GM19351 (cell line): ENCODE data around the gene DPP10.

Experiments used
- ATAC-seq: cut with Tn5 transposase; IDR thresholded peaks from one replicate; pipeline ENCODE4 v1.9.1; 2021; ENCODE audit warnings: mild to moderate bottlenecking, moderate library complexity; ENCODE audit not compliant: unreplicated experiment

DPP10 gene

GRCh38 chr2:115115135-115115534, 672.7 kb downstream of the DPP10 start:
- ATAC-seq = no peak

GRCh38 chr2:115118306-115118705, 675.9 kb downstream of the DPP10 start:
- ATAC-seq = no peak

DNA sequence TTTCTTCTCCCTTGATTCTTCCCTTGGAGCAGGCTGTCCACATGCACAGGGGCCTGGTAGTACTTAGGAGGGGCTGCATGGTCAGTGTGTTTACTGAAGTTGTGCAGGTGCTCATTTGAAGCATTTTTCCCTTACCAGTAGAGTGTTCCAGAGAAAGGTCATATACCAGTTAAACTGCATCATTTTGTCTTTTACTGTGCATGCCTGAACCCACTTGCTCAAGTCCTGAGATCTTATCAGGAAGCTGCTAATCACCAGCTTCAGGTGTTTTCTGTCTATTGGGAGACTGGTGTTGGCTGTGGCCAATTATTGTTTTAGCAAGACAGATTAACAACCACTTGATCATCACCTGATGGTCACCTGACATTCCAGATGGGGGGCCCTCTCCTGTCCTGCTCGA, 676.6 kb downstream of the DPP10 start:
- no peak for ATAC-seq

- no peak for ATAC-seq
These were observed 680.3 kb downstream of the DPP10 start for GRCh38 chr2:115122701-115123100.

DNA sequence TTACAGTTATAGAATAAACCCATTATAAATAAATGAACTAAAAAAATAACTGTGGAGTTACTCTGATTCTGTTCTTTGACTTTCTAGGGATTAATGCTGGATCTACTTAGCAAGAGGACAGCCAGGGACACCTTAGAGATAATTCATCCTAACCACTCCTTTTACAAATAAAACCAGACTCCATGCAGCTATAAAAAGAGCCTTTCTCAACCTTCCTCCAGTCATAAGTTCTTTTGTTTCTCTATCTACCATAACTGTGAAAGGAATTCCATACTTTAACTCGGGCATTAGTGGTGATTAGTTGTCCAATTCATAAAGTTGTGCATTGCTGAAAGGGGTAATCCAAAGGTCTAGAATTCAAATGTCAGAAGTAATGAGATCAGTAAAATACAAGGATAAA, 682.4 kb downstream of the DPP10 start:
- no peak for ATAC-seq

- no peak for ATAC-seq
These were observed 687.1 kb downstream of the DPP10 start for GRCh38 chr2:115129536-115129935.

DNA sequence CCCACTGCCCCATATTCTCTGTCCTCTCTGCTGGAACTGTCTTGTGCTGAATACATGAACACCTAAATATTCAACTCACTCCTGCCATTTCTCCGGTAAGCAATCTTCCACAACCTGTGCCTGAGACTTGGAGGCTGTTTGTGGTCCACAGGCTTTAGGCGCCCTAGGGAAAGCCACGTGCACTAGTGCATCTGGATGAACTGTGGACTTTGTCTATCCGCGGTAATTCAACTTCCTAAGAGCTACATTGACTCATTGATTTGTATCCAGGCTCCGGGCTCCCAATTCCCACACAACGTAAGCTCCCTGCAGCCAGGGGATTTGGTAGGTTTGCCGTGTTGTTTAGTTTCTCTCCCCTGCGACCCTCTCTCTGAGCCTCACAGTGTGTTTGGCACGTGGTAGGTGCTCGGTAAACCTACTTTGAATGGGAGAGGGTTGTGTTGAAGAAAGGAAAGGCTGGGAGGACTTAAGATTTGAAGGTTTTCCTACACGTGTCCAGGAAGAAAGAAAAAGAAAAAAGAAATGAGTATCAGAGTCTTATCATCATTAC, 718.2 kb downstream of the DPP10 start:
- ATAC-seq = no peak

DNA sequence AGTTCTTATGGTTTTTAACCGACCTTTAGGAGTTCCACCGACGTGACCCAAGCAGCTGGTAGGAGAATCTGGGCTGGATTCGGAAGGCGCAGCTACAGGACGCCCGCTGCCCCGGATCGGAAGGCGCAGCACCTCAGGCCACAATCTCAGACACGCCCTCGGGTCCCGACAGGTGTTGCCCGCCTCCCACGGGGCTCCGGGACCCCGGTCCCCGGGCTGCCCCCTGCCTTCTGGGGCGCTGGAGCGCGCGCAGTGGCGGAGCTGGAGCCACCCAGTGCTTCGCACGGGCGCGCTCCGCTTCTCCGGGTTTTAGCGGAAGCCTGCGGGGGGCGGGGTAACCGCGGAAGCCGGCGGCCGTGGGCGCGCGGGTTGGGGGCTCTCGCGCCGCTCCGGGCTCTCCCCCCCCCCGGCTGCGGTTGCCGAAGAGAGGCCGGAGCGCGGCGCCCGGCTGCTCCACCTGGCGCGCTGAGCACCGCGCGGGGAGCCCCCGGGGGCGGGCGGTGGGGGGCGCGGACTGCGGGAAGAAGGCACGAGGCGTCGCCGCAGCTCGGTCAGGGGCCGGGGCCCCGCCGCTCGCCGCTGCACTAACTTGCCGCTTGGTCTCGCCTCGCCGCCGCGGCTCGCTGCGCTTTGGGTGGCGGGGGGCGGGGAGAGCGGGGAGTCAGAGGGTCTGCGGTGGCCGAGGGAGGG, 718.8 kb downstream of the DPP10 start:
- no peak for ATAC-seq

GRCh38 chr2:115161771-115162493, 719.5 kb downstream of the DPP10 start:
- ATAC-seq = no peak

DNA sequence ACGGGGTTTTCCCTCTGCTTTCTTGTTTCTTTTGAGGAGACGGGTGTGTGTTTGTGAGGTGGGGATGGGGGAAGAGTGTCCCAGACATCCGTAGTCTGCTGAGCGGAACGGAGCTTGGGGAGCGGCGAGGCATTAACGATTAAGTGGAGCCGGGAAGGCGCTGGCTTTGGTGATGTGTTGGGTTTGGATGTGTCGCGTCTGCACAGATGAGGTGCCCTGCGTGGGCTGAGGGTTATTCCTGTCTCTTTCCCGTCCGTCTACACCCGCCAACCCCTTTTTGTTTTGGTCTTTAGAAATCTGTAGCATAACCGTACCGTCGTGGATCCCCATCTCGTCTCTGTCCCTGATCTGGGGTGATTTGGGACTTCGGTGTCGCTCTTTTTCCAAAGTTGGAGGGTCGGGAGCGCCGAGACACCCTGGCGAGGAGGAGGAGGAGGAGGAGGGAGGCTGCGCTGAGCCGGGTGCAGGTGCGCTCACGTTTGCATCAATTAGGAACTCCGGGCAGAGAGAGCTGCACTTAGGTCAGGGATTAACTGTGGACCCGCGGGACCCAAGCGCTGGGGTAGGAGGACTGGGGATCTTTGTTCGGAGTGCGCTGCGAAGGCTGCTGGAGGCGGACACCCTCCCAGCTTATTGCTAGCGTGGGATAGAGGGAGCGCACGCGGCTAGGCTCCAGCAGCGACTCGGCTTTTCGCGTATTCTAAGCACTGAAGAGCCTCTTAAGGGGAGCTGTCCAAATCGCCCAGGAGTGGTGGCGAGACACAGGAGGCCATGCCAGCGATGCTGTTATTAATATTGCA, 720.3 kb downstream of the DPP10 start:
- no peak for ATAC-seq

DNA sequence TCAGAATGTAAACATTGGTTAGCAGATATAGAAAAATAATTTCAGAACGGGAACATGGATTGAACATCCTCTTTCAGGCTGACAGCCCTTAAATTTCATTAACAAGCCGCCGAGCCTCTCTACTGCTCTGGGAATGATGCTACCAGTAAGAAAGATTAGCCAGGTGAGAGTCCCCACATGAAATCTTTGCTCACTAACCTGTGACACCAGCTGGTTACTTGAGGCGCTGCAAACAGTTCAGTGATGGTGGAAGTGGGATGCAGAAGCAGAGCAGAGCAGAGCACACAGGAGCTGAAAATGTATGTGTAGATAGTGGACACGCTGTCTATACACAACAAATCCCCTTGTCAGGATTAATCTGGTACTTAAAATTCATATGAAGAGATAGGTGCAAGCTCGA, 721.1 kb downstream of the DPP10 start:
- no peak for ATAC-seq

DNA sequence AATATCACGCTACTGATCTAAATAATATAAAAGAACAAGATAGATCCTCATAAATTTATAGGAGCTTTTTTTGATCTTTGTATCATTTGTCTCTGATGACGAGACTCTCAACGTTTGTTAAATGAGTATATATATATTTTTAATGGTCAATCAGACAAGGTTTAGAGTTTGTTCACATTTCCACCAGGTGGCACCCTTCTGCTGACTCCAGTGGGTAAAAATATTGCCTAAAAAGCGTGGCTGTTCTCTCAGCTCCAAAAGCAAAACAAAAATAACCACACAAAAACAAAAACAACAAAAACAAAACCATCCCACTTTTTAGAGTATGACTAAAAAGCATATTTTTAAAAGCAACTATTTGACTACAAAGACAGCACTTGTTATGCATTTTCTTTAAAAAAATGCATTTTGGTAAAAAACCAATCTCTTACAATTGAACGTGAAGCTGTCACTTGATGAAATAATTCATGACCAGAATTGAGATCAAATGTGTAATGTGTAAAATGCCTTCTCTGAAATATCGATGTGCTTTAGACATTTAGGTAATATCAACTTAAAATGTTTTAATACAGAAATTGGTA, 723.2 kb downstream of the DPP10 start:
- no peak for ATAC-seq

- no peak for ATAC-seq
These were observed 726.0 kb downstream of the DPP10 start for GRCh38 chr2:115168457-115168856.

DNA sequence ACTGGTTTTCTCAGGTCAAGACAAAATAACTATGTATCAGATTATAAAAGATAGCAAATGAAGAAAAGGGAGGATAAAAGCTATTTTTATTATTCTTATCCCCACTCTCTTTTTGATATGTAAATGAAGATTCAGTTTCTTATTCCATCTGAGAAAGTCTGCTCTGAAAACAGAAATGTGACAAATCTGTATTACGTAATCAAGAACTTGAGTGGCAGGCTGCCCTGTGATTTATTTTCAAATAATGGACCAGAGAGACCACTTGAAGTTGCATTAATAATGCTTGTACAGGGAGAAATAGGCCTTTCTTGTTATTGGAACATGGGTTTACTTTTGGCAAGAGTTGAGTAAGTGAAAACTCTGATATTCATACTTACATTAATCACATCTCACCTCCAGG, 727.4 kb downstream of the DPP10 start:
- ATAC-seq = no peak

DNA sequence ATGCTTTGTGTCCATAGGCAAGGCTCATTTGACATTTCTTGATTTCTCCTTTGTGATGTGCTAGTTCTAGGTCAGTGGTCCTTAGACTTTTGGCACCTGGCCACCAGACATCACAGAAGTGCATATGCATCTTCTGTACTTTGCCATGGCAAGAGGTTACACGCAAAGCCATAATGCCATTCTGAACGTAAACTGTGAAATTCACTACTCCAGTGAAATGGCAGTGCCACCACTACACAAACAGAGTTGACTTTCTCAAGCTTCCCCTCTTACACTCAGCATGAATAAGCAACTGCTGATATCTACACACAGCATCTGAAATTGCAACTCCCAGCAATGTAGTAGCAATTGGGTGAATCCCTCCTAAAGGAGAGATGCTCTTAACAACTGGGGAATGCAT, 729.3 kb downstream of the DPP10 start:
- ATAC-seq = no peak

GRCh38 chr2:115174651-115175050, 732.2 kb downstream of the DPP10 start:
- no peak for ATAC-seq

GRCh38 chr2:115183144-115183543, 740.7 kb downstream of the DPP10 start:
- no peak for ATAC-seq

- no peak for ATAC-seq
These were observed 748.0 kb downstream of the DPP10 start for GRCh38 chr2:115190459-115190858.

- ATAC-seq = no peak
These were observed 752.2 kb downstream of the DPP10 start for GRCh38 chr2:115194623-115195022.

DNA sequence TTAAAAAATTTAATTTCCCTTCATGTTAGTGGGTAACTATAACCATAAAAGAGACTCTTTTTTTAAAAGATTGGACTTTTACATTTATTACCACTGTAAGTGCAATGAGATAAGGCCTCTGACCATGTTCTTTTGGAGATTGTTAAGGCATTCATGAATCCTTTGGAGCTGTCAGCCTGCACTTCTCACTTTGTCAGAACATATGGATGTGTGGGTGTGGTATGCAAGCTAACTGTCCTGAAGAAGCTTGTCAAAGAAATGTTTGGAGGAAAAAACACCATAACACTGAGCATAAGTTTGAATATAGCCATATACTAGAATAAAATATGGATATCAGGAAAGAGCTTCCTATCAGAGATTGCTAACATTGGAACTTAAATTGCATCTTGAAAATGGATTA, 754.1 kb downstream of the DPP10 start:
- ATAC-seq = no peak

DNA sequence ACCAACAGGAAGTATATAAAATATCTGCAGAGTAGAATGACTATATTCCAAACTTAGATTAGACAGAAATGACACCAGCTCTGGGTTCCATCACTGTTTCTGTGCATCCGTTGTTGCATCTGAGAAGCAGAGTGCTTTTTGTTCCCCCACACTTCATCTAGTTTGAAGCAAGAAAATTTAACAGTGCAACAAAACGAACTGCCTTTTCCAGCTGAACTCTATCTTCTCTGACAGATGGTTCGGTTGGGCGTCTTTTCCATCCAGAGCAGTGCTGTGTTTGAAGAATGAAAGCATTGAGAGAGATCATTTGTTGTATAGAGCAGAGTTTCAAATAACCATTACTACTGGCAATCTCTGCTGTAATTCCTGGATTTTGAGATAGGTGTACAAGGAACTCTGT, 757.5 kb downstream of the DPP10 start:
- no peak for ATAC-seq
